Esophagus muscularis mucosa (tissue), 4 donors: ENCODE results near the gene ATP5PB. TPM values are rescaled to one million over a fixed set of nuclear protein-coding genes. Genes with fewer than 3 reads are reported as not detected.

Source experiments
- DNase-seq: peaks from one replicate; pipeline ENCODE4 v3.0.0-alpha.2; 2017; ENCODE audit errors: extremely low spot score
- H3K27ac ChIP-seq, 4 donors: fragments of 200-600 bp; sonication (generic); replicated peaks in 1 of 4; 1 replicate in 3 of 4; 2 replicates in 1 of 4; pipeline ENCODE4 v1.5.1; 2016 to 2019; ENCODE audit warnings: mild to moderate bottlenecking in 1 of 4
- H3K27me3 ChIP-seq, 4 donors: fragments of 200-600 bp; sonication (generic); one replicate each; pipeline versions ENCODE4 v1.5.1 to v1.6.0; 2016 to 2019
- H3K36me3 ChIP-seq, 4 donors: fragments of 200-600 bp; sonication (generic); one replicate each; pipeline ENCODE4 v1.5.1; 2016 to 2019
- H3K4me1 ChIP-seq, 4 donors: fragments of 200-600 bp; sonication (generic); one replicate each; pipeline ENCODE4 v1.5.1; 2016 to 2019
- H3K4me3 ChIP-seq, 4 donors: fragments of 200-600 bp; sonication (generic); 1 replicate in 2 of 4; 2 replicates in 2 of 4; pipeline ENCODE4 v1.5.1; 2016 to 2019; ENCODE audit warnings: mild to moderate bottlenecking in 4 of 4, moderate library complexity in 1 of 4
- H3K9me3 ChIP-seq, 4 donors: fragments of 200-600 bp; sonication (generic); 1 replicate in 3 of 4; 2 replicates in 1 of 4; pipeline ENCODE4 v1.5.1; 2016 to 2019
- CTCF ChIP-seq, 3 experiments: fragments of 200-600 bp in 2 of 3; fragments of 450-650 bp in 1 of 3; sonication (generic) in 2 of 3; IDR thresholded peaks; one replicate each; pipeline ENCODE4 v1.5.1; 2017 to 2019; ENCODE audit warnings: antibody characterized with exemption in 3 of 3, mild to moderate bottlenecking in 2 of 3, moderate library complexity in 1 of 3
- EP300 ChIP-seq: sonication (generic); formaldehyde crosslinking; IDR thresholded peaks from one replicate; pipeline ENCODE4 v1.6.1; 2017; ENCODE audit warnings: antibody characterized with exemption
- POLR2A ChIP-seq: fragments of 450-650 bp; IDR thresholded peaks from one replicate; pipeline ENCODE4 v1.6.1; 2017; ENCODE audit warnings: antibody characterized with exemption, moderate library complexity, mild to moderate bottlenecking, low read depth
- POLR2AphosphoS5 ChIP-seq, 2 donors: sonication (generic); formaldehyde crosslinking; IDR thresholded peaks; one replicate each; pipeline ENCODE4 v1.6.1; 2017; ENCODE audit warnings: antibody characterized with exemption in 2 of 2
- WGBS: methylation state at CpG from one replicate; pipeline ENCODE4 v1.1.5; 2018; 5-methylcytosine and 5-hydroxymethylcytosine counted together
- intact Hi-C: fragments of 100-400 bp; cut with DNase I; formaldehyde crosslinking; loops from one replicate; pipeline ENCODE4 v1.15.1; 2023
- total RNA-seq, 4 donors: library from RNA; depleted of rRNA; stranded (reverse); fragments of >200 nt; gene quantifications; one replicate each; pipeline versions ENCODE4 v1.1.0 to v1.2.1, GENCODE V29; 2016

The ATP5PB gene
- total RNA-seq, 4 donors from 2014 or later = 177 to 203 (median 192) TPM

GRCh38 chr1:111442457-111442856 lies 6.8 kb upstream of the ATP5PB start:
- DNase-seq = no peak
- WGBS = 82% methylated on average over 4 of the region's 4 CpGs
- Histone ChIP-seq H3K9me3 (no peaks in the 10 kb centered on the region), H3K4me1 (peaks cover 3 to 11% (median 5%) of the 10 kb centered on the region in 4 donors), H3K27ac (no peak overlapping the region), H3K36me3 (peaks cover 60 to 99% (median 89%) of the 10 kb centered on the region in 4 donors), H3K27me3 (no peaks in the 10 kb centered on the region), H3K4me3 (no peak overlapping the region)
- intact Hi-C loops = no loop called here
- TF ChIP-seq POLR2A (no peak), CTCF (IDR thresholded peaks at IDR 0.05) (no peak), POLR2AphosphoS5 (IDR thresholded peaks at IDR 0.05) (no peak), EP300 (no peak)

- no peak overlapping the region for H3K27ac ChIP-seq
- intact Hi-C loops = no loop called here
- no peaks in the 10 kb centered on the region for H3K27me3 ChIP-seq
- H3K4me3 ChIP-seq = no peak overlapping the region
- no peaks in the 10 kb centered on the region for H3K9me3 ChIP-seq
- H3K36me3 ChIP-seq = peaks cover 46 to 83% (median 74%) of the 10 kb centered on the region in 4 donors
- peak; percentile 85 for DNase-seq
- WGBS = 72% methylated on average over 3 of the region's 3 CpGs
- peaks cover 9 to 25% (median 16%) of the 10 kb centered on the region in 4 donors for H3K4me1 ChIP-seq
- TF ChIP-seq POLR2A = no peak
- TF ChIP-seq CTCF (IDR thresholded peaks at IDR 0.05) = no peak
- no peak for TF ChIP-seq POLR2AphosphoS5 (IDR thresholded peaks at IDR 0.05)
- no peak for TF ChIP-seq EP300
These were observed 5.2 kb upstream of the ATP5PB start for GRCh38 chr1:111444031-111444430.

GRCh38 chr1:111446546-111446945 lies 2.7 kb upstream of the ATP5PB start:
- intact Hi-C loops = no loop called here
- WGBS = 96% methylated on average over 4 of the region's 4 CpGs
- DNase-seq = peak; percentile 66

GRCh38 chr1:111446967-111447892 lies 2.0 kb upstream of the ATP5PB start:
- Histone ChIP-seq H3K27me3 (no peaks in the 10 kb centered on the region), H3K27ac (no peak overlapping the region), H3K36me3 (peaks cover 24 to 60% (median 43%) of the 10 kb centered on the region in 4 donors), H3K4me3 (peak overlapping the region in 1 of 4 donors; percentile 85), H3K4me1 (peaks cover 33 to 50% (median 41%) of the 10 kb centered on the region in 4 donors), H3K9me3 (no peaks in the 10 kb centered on the region)
- 72% methylated on average over 4 of the region's 4 CpGs for WGBS
- peak; percentile 39 for DNase-seq
- intact Hi-C loops = no loop called here
- TF ChIP-seq EP300 (no peak), POLR2AphosphoS5 (IDR thresholded peaks at IDR 0.05) (no peak), POLR2A (no peak), CTCF (IDR thresholded peaks at IDR 0.05) (no peak)

More at GRCh38 chr1:111446546-111446945, 2.7 kb upstream of the ATP5PB start:
- Histone ChIP-seq H3K27me3 (no peaks in the 10 kb centered on the region), H3K9me3 (no peaks in the 10 kb centered on the region), H3K4me3 (no peak overlapping the region), H3K4me1 (peaks cover 27 to 43% (median 34%) of the 10 kb centered on the region in 4 donors), H3K27ac (no peak overlapping the region), H3K36me3 (peaks cover 24 to 66% (median 49%) of the 10 kb centered on the region in 4 donors)
- TF ChIP-seq POLR2A = no peak
- TF ChIP-seq CTCF (IDR thresholded peaks at IDR 0.05) = no peak
- TF ChIP-seq POLR2AphosphoS5 (IDR thresholded peaks at IDR 0.05) = no peak
- TF ChIP-seq EP300 = no peak
